Activated CD8-positive, alpha-beta memory T cell treated with anti-CD3 and anti-CD28 coated beads, Interleukin-2, amount 50 U/mL, for 24 hours (primary cell): Measurements from ENCODE around the gene TRAM2.

Experiments used
- DNase-seq: peaks from one replicate; pipeline ENCODE4 v3.0.0-alpha.2; 2020; ENCODE audit errors: extremely low read depth

TRAM2 gene

GRCh38 chr6:52511163-52511562 lies 65.7 kb downstream of the TRAM2 start:
- no peak for DNase-seq

- no peak for DNase-seq
Observed at GRCh38 chr6:52510213-52510562, 66.7 kb downstream of the TRAM2 start.

- DNase-seq, result no peak
Observed at GRCh38 chr6:52509281-52510212, 67.3 kb downstream of the TRAM2 start.

GRCh38 chr6:52508261-52508739 lies 68.6 kb downstream of the TRAM2 start:
- no peak for DNase-seq

GRCh38 chr6:52507557-52508260 lies 69.2 kb downstream of the TRAM2 start:
- DNase-seq, result no peak

DNA sequence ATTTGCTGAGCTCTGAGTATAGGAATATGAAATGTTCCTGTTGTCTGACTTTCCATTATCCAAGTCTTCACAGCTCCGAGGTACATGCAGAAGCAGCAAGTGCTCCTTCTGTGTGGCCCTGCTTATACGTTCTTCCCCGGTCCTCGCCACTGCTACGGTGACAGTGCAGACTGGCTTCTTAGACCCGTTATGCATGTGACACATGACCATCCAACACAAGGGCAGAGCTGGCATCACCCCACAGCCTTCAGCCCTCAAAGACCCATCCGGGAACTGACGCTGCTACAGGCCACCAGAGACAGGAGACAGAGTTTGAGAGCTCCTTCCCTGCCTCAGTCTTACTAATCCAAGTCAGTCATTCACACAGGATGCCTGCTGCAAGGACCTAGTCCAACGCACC lies 70.4 kb downstream of the TRAM2 start:
- no peak for DNase-seq

DNA sequence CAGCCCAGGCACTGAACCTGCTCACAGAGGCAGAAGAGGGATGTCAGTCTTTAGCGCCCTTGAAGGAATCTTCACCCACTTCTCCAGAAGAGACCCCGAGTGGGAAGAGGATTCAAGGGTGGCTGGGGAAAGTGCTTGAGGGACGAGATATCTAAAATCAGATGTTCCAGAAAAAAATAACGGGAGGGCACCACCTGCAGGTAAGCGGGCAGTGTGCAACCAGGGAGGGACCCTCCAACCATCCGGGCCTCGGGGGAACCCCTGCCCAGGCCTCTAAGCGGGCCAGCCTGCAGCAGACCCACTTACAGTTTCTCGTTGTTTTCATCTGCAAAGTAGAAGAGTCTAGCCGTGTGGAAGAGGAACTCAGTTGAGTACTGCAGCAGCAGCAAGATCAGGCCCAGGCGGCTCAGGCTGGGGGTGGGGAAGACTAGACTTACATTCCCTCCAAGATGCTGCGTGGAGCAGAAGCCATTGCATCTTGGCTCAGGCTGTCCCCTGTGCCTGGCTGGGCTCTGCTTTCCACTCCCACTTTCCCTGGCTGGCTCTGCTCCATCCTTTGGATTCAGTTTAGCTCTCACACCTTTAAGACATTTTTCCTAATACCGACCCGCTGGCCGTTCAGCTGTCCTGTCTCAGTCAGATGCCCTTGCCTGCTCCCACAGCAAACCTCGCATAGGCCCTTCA lies 71.0 kb downstream of the TRAM2 start:
- DNase-seq, result no peak

DNA sequence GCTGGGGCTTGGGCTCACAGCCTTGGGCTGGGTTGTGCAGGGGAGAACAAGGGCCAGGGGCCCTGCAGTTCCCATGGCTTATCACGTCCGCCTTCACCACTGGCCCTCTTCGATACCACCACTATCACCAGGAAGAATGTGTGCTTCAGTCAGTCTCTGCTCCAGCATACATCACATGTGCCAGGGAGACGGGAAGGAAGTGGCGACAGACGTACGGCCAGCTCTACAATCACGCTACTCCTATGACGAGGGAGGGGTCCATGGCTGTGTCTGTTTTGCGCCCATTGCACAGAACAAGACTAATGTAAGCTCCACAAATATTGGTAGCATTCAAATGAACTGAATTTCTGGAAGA lies 72.1 kb downstream of the TRAM2 start:
- no peak for DNase-seq

DNA sequence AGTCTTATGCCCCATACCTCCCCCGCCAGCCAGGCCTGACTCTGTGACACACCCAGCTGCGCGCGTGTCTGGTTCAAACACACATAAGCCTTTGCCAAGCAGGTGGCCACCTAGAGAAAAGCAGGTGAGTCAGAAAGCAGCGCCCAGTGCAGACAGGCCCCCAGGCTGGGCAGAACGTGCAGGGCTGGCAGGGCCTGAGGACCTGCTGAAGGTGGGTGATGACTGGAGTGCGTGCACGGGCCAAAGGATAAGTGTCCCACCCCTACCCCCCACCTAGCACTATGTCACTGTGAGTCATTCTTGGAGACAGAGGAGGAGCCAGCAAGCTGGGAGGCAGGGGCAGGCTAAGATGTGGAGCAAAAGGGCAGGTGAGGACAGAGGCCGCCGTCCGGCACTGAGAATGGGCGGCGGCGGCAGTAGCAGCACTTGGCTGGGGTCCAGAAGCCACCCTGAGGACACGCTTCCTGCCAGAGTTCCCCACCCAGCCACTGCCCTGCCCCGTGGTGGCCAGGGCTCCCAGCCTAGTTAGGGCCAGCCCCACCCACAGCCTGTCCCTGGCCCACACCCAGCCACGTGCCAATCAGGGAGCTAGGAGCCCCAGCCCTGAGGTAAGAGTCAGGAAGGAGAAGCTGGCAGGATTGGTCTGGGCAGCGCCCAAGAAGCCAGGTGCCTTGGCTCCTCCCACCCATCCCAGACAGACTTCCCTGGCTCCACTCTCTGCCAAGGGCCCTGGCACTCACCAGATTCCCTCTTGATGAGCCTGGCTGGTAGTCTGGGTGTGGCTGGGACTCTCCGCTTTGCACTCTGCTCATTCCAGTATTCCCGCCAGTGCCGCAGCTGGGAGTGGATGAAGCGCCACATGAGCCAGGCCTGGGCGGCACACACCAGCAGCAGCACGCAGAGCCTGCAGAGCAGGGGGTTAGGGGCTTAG lies 72.7 kb downstream of the TRAM2 start:
- no peak for DNase-seq

- DNase-seq, result no peak
Observed at GRCh38 chr6:52503323-52503747, 73.5 kb downstream of the TRAM2 start.

DNA sequence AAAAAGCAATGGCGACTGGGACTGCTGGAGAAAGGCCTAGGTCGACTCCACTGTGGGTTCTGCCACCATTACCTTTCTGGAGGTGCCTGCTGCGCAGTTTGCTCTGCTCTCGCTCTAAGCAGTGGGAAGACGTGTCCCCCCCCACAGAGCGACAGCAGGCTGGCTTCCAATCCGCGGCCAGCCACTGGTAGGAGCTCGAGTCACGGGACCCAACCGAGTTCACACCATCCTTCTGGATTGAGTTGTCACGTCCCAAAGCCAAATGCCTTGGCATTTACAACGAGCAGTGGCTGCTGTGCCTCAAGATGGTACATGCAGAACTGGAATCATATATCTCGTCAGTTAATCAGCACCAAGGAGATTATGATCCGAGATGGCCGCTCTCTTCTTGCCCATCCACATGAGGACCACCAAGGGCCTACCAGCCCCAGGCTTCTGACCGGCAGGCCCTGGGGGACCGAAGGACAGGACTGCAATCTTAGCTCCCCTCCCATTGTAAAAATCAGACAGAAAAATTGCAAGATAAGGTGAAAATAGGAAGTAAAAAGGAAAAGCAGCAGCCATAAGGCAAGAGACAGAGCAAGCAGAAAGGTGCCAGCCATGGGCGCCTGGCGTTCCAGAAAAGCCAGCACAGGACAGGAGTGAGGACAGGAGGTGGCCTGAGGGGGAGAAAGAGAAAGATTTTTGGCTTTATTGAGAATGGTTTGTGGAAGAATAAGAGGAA lies 74.4 kb downstream of the TRAM2 start:
- DNase-seq, result no peak

- no peak for DNase-seq
Observed at GRCh38 chr6:52500238-52501129, 76.4 kb downstream of the TRAM2 start.

GRCh38 chr6:52499681-52500236 lies 77.1 kb downstream of the TRAM2 start:
- DNase-seq, result no peak

DNA sequence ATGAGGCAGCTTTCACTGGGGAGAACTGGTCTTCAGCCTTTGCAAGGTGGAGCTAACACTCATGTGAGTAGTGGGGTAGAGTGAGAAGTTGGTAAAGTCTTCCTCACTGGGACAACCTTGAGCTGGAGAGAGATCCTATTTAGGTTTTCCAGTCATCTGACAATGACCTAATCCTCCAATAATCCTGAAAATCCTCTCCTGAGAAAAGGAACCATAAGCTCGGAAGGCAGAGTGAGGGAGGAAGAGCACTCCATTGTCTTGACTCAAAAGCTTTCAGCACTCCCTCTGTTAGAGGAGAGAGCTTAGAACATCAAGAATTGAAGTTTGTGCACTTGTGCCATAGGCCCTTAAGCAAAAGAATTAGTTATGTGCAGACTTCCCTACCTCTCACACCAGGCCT lies 77.8 kb downstream of the TRAM2 start:
- DNase-seq, result no peak

GRCh38 chr6:52498538-52499017 lies 78.3 kb downstream of the TRAM2 start:
- DNase-seq, result no peak

- no peak for DNase-seq
Observed at GRCh38 chr6:52497652-52498408, 79.0 kb downstream of the TRAM2 start.

- DNase-seq, result no peak
Observed at GRCh38 chr6:52496631-52497030, 80.2 kb downstream of the TRAM2 start.

- DNase-seq, result no peak
Observed at GRCh38 chr6:52495922-52496321, 80.9 kb downstream of the TRAM2 start.
